Islet precursor cell (in vitro differentiated cells): ENCODE measurements around the gene TEX26.
"Not testable (repeated sequence)": the region's sequence is repeated elsewhere in the genome, so short reads cannot be mapped to it uniquely, and the experiment has no call there.

ENCODE experiments used
- DNase-seq: peaks from one replicate; pipeline ENCODE4 v3.0.0-alpha.2; 2018

Gene TEX26

GRCh38 chr13:30920162-30920909 lies 12.1 kb upstream of the TEX26 start:
- peak; percentile 12 for DNase-seq

DNA sequence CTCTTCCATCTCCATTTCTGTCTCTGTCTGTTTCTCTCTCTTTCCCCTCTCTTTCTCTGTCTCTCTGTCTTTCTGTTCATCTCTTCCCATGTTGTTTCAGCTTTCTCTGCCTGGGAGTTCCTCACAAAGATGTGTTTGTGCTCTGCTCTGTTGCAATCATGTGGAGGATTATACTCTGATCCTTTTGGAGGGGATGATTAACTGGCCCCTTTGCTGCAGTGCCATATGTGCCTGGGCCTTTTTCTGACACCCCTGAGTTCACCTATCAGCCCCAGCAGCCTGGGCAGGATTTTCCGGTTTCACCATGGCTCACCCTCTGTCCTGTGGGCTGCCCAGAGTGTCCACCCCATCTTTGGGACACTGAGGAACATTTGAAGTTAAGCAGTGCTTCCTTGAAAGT lies 9.0 kb upstream of the TEX26 start:
- no peak for DNase-seq

DNA sequence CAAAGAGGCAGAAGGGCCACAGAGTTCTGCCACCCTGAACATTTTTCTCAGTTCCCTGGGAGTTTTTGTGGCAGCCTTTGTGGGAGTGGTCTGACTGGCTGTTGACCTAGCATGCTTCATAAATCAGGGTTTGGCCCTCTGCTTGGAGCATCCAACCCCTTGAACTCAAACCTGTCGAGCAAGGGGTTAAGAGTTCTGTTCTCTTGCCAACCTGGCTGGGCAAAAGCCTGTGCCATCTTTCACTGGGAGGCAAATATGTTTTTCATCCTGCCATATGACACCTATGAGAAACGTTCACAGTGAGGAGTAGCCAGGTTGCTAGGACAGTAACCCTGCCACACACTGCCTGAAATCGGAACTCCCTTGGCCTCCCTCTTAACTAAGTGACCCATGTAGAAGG lies 7.7 kb upstream of the TEX26 start:
- DNase-seq, result no peak

DNA sequence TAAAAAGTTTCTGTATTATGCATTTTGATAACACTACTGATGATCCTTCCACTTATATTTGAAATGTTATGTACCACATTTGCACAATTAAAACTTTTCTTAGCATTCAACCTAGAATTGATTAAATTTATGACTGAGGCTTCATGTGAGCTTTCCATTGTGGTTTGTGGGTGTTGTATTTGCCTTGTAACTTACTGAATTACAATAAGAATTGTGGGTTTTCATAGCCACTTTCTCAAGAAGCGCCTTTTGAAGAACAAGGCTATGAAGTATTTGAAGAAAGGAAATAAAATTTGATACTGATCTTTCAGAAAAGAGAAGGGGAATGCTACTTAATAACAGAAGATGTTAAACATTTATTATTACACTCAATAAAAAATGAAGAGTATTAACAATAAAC lies 7.0 kb upstream of the TEX26 start:
- DNase-seq, result no peak

GRCh38 chr13:30926781-30927180 lies 5.7 kb upstream of the TEX26 start:
- no peak for DNase-seq

DNA sequence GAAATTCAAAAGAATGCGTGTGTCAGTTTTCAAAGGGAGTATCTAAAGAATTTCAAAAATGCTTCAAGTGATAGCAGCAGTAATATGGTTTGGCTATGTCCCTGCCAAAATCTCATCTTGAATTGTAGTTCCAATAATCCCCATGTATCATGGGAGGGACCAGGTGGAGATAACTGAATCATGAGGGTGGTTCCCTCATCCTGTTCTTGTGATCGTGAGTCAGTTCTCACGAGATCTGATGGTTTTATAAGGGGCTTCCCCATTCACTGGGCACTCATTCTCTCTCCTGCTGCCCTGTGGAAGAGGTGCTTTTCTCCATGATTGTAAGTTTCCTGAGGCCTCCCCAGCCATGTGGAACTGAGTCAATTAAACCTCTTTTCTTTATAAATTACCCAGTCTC lies 5.3 kb upstream of the TEX26 start:
- DNase-seq, result not testable (repeated sequence)

DNA sequence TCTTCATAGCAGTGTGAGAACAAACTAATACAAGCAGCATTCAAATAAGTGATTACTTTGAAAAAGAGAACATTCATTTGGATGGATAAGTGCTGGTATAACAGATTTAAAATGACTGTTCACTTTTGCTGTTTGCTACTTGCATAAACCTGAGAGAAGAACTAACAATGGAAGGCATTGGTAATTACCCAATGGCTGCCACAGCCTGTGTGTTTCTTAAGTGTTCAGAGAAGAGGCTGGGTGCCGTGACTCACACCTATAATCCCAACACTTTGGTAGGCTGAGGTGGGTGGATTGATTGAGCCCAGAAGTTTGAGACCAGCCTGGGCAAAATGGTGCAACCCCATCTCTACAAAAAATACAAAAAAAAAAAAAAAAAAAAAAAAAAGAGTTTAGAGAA lies 4.9 kb upstream of the TEX26 start:
- no peak for DNase-seq

DNA sequence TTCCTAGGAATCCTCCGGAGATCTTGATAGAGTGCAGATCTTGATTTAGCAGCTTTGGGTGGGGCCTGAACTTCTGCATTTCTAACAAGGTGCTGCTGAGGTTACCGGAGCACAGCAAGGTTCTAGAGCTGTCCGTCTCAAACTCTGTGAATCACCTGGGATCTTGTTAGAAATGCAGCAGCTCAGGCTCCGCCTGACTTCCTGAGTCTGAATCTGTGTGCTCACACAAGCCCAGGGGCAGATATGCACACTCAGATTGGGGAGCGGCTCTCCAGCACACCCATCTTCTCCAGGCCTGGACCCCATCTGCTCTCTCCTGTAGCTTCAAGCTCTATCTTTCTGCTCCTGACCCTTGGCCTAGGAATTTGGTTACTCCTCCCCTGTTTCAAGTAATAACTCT lies 3.5 kb upstream of the TEX26 start:
- DNase-seq, result peak; percentile 79

- DNase-seq, result no peak
Observed at GRCh38 chr13:30933354-30933670, 856 bp downstream of the TEX26 start.

- peak; percentile 74 for DNase-seq
Observed at GRCh38 chr13:30934381-30934780, 1.9 kb downstream of the TEX26 start.

GRCh38 chr13:30934803-30935202 lies 2.3 kb downstream of the TEX26 start:
- no peak for DNase-seq

DNA sequence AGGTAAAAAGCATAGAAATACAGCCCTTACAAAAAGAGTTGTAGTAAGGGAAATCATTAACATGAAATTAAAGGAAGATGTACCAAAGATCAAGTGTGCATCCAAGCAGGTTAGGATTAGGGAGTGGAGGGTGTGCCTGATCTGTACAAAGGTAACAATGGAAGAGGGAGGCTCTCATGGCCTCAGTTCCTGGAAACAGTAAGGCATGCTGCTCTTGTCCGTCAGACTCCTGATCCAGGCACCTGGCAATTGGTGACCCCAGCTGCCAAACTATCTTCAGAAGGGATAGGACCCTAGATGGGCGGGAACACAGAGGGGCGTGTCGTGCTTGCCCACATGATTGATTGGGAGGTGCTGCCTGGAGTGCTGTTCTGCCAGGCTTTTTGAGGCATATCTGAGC lies 4.5 kb downstream of the TEX26 start:
- DNase-seq, result no peak

GRCh38 chr13:30943881-30944280 lies 11.4 kb downstream of the TEX26 start:
- no peak for DNase-seq

GRCh38 chr13:30957258-30957943 lies 24.9 kb downstream of the TEX26 start:
- DNase-seq, result no peak

GRCh38 chr13:30959678-30960077 lies 27.2 kb downstream of the TEX26 start:
- DNase-seq, result no peak

GRCh38 chr13:30963791-30964190 lies 31.3 kb downstream of the TEX26 start:
- no peak for DNase-seq

DNA sequence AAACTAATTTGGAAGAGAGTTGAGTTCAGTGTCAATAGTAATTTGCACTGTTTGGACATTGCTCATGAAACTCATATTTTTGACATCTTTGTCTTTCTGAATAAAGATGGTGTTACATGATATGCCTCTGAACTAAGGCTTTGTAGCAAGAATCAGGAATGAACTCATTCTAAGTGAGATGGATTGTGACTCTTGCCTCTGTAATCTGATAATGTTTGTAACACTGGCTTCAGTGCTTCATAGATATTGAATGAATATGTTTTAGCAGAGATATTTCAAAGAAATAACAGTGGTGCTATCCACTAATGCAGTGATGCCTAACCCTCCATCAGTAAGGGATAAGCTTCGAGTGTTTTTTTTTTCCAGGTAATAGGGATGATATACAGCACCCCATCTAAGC lies 32.9 kb downstream of the TEX26 start:
- no peak for DNase-seq

DNA sequence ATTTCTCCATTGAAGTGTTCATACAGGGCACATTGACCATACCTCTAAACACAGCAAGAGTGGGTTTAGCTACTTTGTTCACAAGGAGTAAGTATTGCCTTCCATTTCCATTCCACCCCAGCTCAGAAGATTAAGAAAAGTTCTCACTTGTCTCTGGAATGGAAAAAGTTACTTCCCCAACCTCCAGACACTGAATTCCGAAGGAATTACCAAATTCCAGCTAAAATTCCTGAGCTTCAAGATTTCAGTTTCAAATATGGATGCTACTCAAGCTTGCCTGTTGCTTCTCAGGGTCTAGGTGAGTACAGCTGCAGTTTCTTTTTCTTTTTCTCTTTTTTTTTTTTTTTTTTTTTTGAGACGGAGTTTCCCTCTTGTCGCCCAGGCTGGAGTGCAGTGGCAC lies 33.6 kb downstream of the TEX26 start:
- DNase-seq, result no peak

GRCh38 chr13:30968846-30969245 lies 36.4 kb downstream of the TEX26 start:
- DNase-seq, result no peak

DNA sequence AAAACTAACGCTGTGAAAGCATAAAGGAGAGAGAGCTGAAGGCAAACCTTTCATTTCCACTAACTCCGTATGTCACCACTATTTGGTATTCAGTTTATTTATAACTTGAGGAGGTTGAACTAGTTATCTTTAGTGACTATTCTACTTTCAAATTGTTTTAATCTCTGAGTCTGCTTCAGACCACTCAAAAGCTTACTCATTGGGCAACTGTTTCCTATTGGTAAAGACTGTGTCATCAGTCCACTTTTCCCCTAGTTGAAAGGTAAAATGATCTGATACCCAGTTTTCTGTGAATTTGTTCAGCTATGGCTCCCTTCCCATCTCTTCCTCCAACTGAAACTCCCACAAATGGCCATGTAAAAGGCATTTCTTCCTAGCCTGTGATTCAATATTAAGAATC lies 39.1 kb downstream of the TEX26 start:
- no peak for DNase-seq

- DNase-seq, result no peak
Observed at GRCh38 chr13:30972888-30973377, 40.5 kb downstream of the TEX26 start.

DNA sequence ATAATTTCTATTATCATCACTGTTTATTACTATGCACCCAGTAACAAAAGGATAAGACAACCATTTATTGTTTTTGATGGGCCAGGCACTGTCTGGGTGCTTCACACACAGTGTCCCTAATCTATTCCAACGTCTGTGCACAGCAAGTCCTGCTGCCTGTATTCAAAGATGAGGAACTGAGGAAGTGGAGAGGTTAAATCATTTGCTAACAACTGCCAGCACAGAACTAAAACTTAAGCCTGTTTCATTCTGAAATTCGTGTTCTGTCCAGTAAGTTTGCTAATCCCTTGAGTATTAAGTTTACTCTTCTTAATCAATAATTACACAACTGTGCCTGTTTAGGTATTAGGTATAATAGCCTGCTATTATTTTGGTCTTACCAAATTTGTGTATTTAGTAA lies 41.9 kb downstream of the TEX26 start:
- no peak for DNase-seq

- DNase-seq, result no peak
Observed at GRCh38 chr13:30976025-30976424, 43.6 kb downstream of the TEX26 start.
